ENCODE data around the gene LATS2.

LATS2 gene

GRCh38 chr13:21046203-21046602 is 15.2 kb downstream of the LATS2 start:
- no peak for DNase-seq

GRCh38 chr13:21045100-21045499 is 16.3 kb downstream of the LATS2 start:
- DNase-seq = no peak

- no peak for DNase-seq
These were observed 17.5 kb downstream of the LATS2 start for GRCh38 chr13:21043898-21044297.

- DNase-seq = no peak
These were observed 21.1 kb downstream of the LATS2 start for GRCh38 chr13:21040120-21040826.

DNA sequence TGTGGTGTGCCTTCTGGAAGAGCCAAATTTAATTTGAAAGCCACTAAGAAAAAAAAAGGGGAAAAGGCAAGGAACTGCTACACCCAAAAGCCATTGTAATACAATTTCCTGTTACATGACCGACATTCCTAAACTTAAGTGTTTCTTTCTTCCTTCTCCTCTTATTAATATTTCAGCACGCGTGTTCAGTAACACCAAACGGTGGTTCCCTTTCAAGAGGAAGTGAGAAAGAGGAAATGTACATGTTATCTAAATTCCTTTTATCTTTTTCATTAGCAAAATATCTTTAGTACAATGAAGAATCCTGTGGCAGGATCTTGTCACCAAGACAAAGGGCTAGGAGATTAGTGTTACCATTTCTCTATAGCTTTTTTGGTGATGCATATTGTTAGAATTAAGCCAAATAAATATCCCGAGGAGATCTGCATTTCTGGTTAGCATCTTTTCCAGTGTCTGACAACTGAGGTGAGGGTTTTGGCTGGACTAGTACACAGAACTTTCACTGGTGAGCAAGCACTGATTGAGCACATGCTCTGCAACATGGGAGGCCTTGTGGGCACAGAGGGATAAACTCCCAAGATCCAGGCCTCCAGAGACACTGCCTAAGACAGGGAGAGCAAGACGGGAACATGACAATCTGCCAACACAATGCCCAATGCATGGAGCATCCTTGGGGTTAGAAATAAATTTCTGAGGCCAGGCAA is 22.1 kb downstream of the LATS2 start:
- DNase-seq = no peak

DNA sequence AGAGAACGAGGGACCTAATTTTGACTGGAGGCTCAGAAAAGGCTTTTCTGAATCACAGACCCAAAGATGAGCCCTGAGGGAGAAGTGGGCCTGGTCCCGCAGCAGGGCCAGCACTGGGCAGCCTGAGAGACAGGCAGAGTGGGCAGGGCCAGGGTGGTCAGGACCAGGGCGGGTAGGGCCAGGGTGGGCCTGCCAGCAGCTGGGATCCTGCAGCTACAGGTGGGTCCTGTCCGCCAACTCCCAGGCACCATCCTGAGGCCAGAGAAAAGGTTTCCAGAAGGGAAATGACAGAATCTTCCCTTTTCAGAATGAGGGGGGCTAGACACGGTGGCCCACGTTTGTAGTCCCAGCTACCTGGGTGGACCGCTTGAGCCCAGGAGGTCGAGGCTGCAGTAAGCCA is 23.7 kb downstream of the LATS2 start:
- DNase-seq = no peak

DNA sequence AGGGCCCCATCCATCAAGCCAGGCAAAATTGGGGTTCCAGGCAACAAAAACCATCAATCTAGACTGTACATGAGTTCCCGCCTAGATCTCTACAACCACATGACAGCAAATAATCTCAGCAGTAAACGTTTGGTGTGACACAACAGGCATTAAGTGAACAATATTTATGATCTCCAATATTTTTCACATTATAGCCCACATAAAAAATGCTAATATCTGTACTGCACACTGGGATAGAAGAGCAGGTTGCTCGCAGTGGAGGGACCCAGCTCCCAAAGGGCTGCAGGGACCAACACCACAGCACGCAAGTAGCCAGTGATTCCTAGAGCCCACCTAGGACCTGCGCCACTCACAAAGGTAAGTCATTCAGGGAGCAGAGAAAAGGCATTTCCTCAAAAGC is 25.9 kb downstream of the LATS2 start:
- no peak for DNase-seq

GRCh38 chr13:21034603-21035191 is 26.7 kb downstream of the LATS2 start:
- DNase-seq = no peak

GRCh38 chr13:21033856-21034602 is 27.4 kb downstream of the LATS2 start:
- no peak for DNase-seq

- no peak for DNase-seq
These were observed 28.1 kb downstream of the LATS2 start for GRCh38 chr13:21033212-21033840.

- DNase-seq = no peak
These were observed 28.7 kb downstream of the LATS2 start for GRCh38 chr13:21032656-21033055.

GRCh38 chr13:21031594-21032275 is 29.7 kb downstream of the LATS2 start:
- no peak for DNase-seq

GRCh38 chr13:21025539-21025938 is 35.8 kb downstream of the LATS2 start:
- no peak for DNase-seq

- no peak for DNase-seq
These were observed 39.1 kb downstream of the LATS2 start for GRCh38 chr13:21022056-21022979.

- no peak for DNase-seq
These were observed 40.8 kb downstream of the LATS2 start for GRCh38 chr13:21020581-21020980.

DNA sequence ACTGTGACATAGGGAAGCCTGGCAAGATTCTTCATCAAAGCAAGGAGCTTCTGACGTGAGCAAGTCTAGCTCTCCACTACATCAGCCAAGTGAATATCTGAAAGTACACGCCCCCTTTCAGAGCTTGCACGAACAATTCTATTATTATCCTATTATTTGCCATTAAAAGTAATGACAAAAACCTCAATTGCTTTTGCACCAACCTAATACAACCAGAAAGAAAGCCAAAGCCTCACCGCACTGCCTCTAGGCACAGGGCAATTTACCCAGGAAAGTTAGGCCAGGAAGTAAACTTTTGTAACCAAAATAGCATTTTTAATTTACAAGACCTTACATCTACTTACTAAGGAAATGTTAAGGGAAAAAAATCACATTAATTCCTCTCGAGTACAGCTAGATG is 41.2 kb downstream of the LATS2 start:
- DNase-seq = no peak

DNA sequence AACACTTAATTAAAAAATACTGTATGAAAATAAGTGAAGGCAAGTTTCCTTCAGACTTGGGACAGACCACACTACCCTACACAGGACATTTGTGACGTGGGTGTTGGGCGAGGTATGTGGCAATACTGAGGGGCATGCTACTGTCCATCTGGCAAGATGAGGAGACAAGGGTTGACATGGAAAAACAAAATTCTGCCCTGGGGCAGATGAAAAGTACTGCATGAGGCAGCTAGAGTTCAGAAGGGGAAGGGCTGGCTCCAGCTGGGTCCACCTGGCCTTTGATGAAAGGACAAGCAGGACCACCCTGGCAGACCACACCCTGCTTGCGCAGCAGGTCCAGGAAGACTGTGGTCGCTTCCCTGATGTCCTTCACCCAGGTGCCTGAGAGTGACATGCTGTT is 43.2 kb downstream of the LATS2 start:
- DNase-seq = no peak

GRCh38 chr13:21016487-21016886 is 44.9 kb downstream of the LATS2 start:
- DNase-seq = no peak

DNA sequence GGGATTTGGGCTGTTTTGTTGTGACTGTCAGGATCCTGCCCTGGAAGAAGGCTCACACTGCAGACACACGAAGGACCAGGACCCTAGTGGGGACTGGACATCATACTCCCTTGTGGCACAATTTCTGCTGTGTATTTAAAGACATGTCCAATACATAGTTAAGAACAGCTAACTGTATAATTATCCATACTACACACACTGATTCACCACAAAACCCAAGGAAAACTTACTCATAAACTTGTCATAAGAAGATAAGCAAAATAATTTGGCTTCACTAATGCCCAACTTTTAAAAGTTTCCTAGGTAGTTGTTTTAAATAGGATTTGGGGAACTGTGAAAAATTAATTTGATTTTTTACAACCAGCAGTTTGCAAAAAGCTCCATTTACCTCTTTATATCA is 46.1 kb downstream of the LATS2 start:
- no peak for DNase-seq

GRCh38 chr13:21014502-21015170 is 46.8 kb downstream of the LATS2 start:
- DNase-seq = no peak

- no peak for DNase-seq
These were observed 47.3 kb downstream of the LATS2 start for GRCh38 chr13:21014139-21014501.
